Measurements from ENCODE around the gene NACA2.

Gene NACA2

GRCh38 chr17:61582593-61582992, 8.4 kb downstream of the NACA2 start:
- no peak for DNase-seq (ENCODE audit: low spot score)
- in situ Hi-C loops (cut with MboI; ENCODE audit: low pct_unique_long_range_greater_than_20kb, low sequenced_read_pairs, unreplicated experiment) = no loop called here
- TF ChIP-seq CTCF (IDR thresholded peaks at IDR 0.05; ENCODE audit: extremely low read depth, insufficient read depth, missing control alignments) = no peak

GRCh38 chr17:61581611-61582349, 9.2 kb downstream of the NACA2 start:
- no peak for DNase-seq (ENCODE audit: low spot score)
- in situ Hi-C loops (cut with MboI; ENCODE audit: low pct_unique_long_range_greater_than_20kb, low sequenced_read_pairs, unreplicated experiment) = no loop called here
- no peak for TF ChIP-seq CTCF (IDR thresholded peaks at IDR 0.05; ENCODE audit: extremely low read depth, insufficient read depth, missing control alignments)

GRCh38 chr17:61580502-61580901, 10.5 kb downstream of the NACA2 start:
- in situ Hi-C loops (cut with MboI; ENCODE audit: low pct_unique_long_range_greater_than_20kb, low sequenced_read_pairs, unreplicated experiment) = no loop called here
- TF ChIP-seq CTCF (IDR thresholded peaks at IDR 0.05; ENCODE audit: extremely low read depth, insufficient read depth, missing control alignments) = no peak
- DNase-seq (ENCODE audit: low spot score) = no peak

GRCh38 chr17:61579961-61580360, 11.1 kb downstream of the NACA2 start:
- DNase-seq (ENCODE audit: low spot score) = no peak
- TF ChIP-seq CTCF (IDR thresholded peaks at IDR 0.05; ENCODE audit: extremely low read depth, insufficient read depth, missing control alignments) = no peak
- in situ Hi-C loops (cut with MboI; ENCODE audit: low pct_unique_long_range_greater_than_20kb, low sequenced_read_pairs, unreplicated experiment) = no loop called here

- DNase-seq (ENCODE audit: low spot score) = no peak
- in situ Hi-C loops (cut with MboI; ENCODE audit: low pct_unique_long_range_greater_than_20kb, low sequenced_read_pairs, unreplicated experiment) = no loop called here
- TF ChIP-seq CTCF (IDR thresholded peaks at IDR 0.05; ENCODE audit: extremely low read depth, insufficient read depth, missing control alignments) = no peak
These were observed 11.7 kb downstream of the NACA2 start for GRCh38 chr17:61579347-61579746.

GRCh38 chr17:61578645-61579044, 12.4 kb downstream of the NACA2 start:
- in situ Hi-C loops (cut with MboI; ENCODE audit: low pct_unique_long_range_greater_than_20kb, low sequenced_read_pairs, unreplicated experiment) = no loop called here

More at GRCh38 chr17:61578645-61579044, 12.4 kb downstream of the NACA2 start:
- TF ChIP-seq CTCF (IDR thresholded peaks at IDR 0.05; ENCODE audit: extremely low read depth, insufficient read depth, missing control alignments) = no peak
- DNase-seq (ENCODE audit: low spot score) = no peak
